GM21786 (cell line): Measurements from ENCODE around the gene RNF180.
A peak's percentile ranks its signal among the peaks of the same experiment; 100 is the strongest.
"Not testable (repeated sequence)": the region's sequence is repeated elsewhere in the genome, so short reads cannot be mapped to it uniquely, and the experiment has no call there.

Experiments
- ATAC-seq: cut with Tn5 transposase; IDR thresholded peaks from one replicate; pipeline ENCODE4 v1.9.1; 2021; ENCODE audit not compliant: unreplicated experiment

Gene RNF180

DNA sequence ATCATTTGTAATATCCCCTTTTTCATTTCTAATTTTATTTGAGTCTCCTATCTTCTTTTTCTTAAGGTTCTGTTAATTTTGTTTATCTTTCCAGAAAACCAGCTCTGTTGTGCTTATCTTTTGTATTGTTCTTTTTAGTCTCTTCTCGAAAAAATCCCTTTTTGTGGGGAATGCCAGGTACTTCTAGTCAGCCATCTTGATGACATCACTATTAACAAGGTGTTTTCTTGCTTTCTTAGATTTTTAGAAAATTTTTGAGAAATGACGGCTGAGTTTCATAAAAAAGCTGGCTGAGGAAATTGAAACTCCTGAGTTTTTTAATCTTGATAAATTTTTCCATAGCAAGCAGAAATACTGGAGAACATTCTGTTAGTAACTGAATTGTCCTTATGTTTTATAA, 10.7 kb downstream of the RNF180 start:
- no peak for ATAC-seq

DNA sequence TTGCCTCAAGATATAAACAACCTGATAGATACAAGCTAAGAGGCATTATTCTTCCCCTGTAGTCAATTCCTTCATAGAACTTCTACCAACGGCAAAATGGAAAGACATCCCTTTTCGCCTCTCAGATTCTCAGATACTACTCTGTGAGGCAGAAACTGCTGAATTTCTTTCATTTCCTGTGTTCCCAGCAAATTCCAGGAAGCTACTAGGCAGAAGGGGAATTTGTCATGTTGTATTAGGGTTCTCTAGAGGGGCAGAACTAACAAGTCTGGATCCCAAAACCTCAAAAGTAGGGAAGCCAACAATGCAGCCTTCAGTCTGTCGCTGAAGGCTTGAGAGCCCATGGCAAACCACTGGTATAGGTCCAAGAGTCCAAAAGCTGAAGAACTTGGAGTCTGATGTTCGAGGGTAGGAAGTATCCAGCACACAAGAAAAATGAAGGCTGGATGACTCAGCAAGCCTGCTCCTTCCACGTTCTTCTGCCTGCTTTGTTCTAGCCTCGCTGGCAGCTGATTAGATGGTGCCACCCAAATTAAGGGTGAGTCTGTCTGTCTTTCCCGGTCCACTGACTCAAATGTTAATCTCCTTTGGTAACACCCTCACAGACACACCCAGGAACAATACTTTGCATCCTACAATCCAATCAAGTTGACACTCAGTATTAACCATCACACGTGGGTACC, 15.2 kb downstream of the RNF180 start:
- ATAC-seq = no peak

- no peak for ATAC-seq
Observed at GRCh38 chr5:64181440-64181839, 15.8 kb downstream of the RNF180 start.

DNA sequence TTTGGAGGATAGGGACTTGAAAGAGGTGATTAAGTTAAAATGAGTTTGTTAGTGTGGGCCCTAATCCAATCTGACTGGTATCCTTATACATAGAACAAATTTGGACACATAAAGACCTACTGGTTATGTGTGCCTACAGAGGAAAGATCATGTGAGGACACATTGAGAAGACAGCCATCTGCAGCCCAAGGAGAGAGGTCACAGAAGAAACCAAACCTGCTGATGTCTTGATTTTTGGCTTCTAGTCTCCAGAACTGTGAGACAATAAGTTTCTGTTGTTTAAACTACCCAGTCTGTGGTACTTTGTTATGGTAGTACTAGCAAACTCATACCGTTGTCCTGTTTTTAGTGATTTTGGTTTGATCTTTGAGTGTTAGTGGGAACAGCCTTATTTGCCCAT, 18.3 kb downstream of the RNF180 start:
- no peak for ATAC-seq

- no peak for ATAC-seq
Observed at GRCh38 chr5:64184832-64185231, 19.2 kb downstream of the RNF180 start.

DNA sequence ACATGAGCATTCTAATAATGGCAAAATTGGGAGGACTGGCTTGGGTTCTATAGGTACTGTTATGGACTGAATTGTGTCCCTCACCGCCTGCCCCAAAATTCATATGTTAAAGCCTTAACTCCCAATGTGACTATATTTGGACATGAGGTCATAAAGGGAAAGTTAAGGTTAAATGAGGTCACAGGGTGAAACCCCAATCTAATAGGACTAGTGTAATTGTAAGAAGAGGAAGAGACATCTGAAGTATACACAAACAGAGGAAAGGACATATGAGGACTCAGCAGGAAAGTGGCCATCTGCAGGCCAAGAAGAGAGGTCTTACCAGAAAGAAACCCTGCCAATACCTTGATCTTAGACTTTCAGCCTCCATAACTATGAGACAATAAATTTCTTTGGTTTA, 23.1 kb downstream of the RNF180 start:
- ATAC-seq = peak; percentile 45

DNA sequence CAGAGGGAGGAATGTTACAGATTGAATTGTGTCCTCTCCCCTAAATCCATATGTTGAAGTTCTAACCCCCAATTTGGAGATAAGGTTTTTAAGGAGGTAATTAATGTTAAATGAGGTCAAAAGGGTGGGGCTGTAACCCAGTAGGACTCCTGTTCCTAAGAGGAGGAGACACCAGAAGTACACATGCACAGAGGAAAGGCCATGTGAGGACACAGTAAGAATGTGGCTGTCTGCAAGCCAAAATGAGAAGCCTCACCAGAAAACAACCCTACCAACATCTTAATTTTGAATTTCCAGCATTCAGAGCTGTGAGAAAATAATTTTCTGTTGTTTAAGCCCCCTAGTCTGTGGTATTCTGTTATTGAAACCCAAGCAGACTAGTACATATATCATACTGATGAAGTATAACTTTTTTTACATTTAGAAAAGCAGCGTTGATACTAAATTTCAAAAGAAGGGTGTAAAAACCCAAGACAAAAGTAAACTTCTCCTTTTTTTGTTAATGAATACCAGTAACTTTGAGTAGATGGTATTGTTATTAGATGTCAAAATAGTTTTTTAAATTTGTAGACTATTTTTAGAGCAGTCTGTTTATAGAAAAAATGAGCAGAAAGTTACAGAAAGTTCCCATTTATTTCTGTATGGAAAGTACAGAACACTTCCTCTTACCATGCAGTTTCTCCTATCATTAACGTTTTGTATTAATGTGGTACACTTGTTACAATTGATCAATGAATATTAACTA, 25.1 kb downstream of the RNF180 start:
- ATAC-seq = no peak

DNA sequence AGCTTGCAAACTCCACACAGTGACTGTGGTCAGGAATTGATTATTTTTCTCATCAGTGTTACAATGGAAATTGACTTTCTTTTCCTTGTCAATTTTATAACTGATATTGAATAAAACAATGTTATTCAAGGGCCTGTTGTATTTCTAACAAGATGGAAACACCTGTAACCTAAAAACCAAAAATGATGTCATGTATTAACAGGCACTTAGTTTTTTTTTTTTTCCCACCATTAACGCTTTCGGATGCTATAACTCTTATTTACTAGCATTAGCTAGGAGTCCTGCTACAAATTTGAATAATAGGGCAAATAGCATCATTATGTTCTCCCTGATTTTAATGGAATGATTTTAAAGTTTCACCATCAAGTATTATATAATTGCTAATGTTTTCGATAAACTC, 30.3 kb downstream of the RNF180 start:
- ATAC-seq = no peak

DNA sequence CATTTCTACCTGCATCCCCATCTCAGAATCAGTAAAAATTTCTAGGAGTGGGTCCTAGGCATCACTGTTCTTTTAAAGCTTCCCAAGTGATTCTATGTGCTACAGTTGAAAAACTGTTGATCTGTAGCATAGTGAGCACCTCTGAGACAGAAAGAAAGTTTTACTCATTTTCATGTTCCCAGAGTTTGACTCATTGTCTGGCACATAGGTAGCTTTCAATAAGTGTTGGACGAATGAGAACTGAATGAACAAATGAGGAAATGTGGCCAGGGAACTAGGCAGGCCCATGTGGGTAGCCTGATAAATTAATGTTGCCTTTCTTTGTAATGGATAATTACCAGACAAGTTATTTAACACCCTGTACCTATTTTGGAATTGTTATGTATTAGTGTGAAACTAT, 33.8 kb downstream of the RNF180 start:
- no peak for ATAC-seq

DNA sequence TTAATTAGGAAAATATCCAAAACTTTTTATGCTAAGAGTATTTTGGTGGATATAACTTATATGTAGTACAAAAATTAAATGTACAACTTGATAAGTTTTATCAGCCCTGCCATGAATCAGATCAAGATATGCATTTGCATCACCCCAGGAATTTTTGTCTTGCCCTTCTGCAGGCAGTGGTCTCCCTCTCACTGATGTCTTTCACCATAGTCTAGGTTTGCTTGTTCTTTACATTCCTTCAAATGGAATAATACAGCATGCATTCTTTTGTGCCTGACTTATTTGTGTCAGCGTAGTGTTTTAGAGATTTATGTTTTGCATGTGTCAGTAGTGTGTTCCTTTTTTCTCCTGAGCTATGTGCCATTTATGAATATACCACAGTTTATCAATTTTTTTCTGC, 36.4 kb downstream of the RNF180 start:
- ATAC-seq = no peak

DNA sequence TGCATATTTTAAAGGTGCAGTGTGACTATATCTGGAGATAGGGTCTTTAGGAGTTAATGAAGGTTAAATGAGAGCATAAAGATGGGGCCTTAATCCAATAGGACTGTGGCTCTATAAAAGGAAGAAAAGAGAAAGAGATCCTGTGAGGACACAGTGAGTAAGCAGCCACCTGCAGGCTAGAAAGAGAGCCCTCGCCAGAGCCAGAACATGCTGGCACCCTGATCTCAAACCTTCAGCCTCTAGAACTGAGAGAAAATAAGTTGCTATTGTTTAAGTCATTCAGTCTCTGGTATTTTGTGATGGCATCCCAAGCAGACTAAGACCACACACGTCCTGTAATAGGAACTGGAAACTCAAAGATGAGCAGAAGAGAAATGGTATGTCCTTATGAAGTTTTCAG, 41.0 kb downstream of the RNF180 start:
- ATAC-seq = no peak

DNA sequence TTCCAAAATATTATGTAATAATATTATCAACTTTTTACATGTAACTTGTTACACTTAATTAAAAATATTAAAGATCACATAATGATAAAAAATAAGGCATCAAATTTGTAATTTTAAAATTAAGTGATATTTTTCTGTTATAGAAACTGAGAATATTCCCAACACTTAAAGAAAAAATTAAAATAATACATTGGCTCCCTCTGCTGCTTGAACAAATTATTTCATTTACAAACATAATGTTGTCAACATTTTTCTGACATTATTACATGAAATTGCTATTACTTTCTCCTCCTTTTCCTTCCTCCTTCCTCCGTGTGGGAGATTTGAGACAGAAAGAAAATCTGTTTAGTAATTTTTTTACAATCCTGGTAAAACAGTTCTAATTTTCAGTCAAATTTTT, 42.3 kb downstream of the RNF180 start:
- no peak for ATAC-seq

- no peak for ATAC-seq
Observed at GRCh38 chr5:64209353-64209752, 43.7 kb downstream of the RNF180 start.

- no peak for ATAC-seq
Observed at GRCh38 chr5:64210866-64211265, 45.2 kb downstream of the RNF180 start.

- ATAC-seq = no peak
Observed at GRCh38 chr5:64213011-64213410, 47.4 kb downstream of the RNF180 start.

- ATAC-seq = no peak
Observed at GRCh38 chr5:64213531-64213930, 47.9 kb downstream of the RNF180 start.

DNA sequence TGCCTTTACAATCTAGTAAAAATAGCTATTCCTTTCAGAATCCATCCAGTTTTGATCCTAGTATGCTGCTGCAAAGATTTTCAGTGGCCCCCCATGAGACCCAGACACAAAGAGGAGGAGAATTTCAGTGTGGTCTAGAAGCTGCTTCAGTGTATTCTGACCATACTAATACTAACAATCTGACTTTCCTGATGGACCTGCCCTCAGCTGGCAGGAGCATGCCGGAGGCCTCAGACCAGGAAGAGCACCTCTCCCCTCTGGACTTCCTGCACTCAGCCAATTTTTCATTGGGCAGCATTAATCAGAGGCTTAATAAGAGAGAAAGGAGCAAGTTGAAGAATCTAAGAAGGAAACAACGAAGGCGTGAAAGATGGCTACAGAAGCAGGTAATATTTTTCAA, 48.5 kb downstream of the RNF180 start:
- ATAC-seq = no peak

DNA sequence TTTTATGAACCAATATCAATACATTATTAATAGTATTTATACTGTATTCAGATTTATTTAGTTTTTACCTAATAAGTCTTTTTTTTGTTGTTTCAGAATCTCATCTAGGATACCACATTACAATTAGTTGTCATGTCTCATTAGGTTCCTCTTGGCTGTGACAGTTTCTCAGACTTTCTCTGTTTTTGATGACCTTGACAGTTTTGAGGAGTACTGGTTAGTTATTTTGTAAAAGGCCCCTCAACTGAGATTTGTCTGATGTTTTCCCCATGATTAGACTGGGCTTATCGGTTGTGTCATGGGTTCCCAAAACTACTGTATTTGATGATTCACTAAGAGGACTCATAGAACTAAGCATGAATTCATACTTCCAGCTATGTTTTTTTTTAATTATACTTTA, 56.3 kb downstream of the RNF180 start:
- no peak for ATAC-seq

DNA sequence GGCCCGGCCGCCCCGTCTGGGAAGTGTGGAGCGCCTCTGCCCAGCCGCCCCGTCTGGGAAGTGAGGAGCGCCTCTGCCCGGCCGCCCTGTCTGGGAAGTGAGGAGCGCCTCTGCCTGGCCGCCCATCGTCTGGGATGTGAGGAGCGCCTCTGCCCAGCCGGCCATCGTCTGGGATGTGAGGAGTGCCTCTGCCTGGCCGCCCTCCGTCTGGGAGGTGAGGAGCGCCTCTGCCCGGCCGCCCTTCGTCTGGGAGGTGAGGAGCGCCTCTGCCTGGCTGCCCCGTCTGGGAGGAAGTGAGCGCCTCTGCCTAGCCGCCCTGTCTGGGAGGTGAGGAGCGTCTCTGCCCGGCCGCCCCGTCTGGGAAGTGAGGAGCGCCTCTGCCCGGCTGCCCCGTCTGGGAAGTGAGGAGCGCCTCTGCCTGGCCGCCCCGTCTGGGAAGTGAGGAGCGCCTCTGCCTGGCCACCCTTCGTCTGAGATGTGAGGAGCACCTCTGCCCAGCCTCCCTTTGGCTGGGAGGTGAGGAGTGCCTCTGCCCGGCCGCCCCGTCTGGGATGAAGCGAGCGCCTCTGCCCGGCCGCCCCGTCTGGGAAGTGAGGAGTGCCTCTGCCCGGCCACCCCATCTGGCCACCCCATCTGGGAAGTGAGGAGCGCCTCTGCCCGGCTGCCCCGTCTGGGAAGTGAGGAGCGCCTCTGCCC, 59.8 kb downstream of the RNF180 start:
- not testable (repeated sequence) for ATAC-seq

DNA sequence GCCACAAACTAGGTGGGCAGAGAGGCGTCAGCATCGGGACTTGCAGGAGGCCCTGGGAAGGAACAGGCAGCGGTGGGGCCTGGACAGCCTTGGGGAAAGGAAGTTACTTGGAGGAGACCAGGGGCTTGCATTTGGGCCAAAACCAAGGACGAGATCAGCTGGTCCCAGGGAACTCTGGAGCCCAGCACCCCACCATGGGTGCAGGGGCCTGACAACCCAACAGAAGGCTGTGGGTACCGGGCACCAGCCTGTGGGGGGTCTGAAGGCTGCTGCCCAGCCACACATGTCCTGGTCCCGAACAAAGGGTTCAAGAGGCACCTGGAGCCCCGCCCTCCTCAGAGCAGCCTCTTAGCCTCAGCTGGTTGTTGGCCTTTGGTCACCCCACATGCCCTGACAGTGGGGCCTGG, 61.5 kb downstream of the RNF180 start:
- not testable (repeated sequence) for ATAC-seq

GRCh38 chr5:64229163-64229774, 63.6 kb downstream of the RNF180 start:
- ATAC-seq = peak; percentile 74

- no peak for ATAC-seq
Observed at GRCh38 chr5:64260756-64261155, 95.1 kb downstream of the RNF180 start.
